Prostate gland (tissue), 2 donors: ENCODE measurements around the gene TAS1R1.

Experiments used
- POLR2A ChIP-seq: fragments of 450-650 bp; IDR thresholded peaks from one replicate; pipeline ENCODE4 v1.6.1; 2016; ENCODE audit warnings: antibody characterized with exemption, mild to moderate bottlenecking
- POLR2AphosphoS5 ChIP-seq: sonication (generic); formaldehyde crosslinking; IDR thresholded peaks from one replicate; pipeline ENCODE4 v1.6.1; 2017; ENCODE audit warnings: antibody characterized with exemption
- TF ChIP-seq, protein P1 (sequence below), 4 experiments: fragments of 200-600 bp in 2 of 4; fragments of 450-650 bp in 2 of 4; sonication (generic) in 2 of 4; IDR thresholded peaks; 1 replicate in 3 of 4; 2 replicates in 1 of 4; pipeline ENCODE4 v1.5.1; 2016 to 2019; ENCODE audit warnings: antibody characterized with exemption in 4 of 4, mild to moderate bottlenecking in 2 of 4, moderate library complexity in 2 of 4

- TF ChIP-seq POLR2A (no peak), POLR2AphosphoS5 (no peak)
- TF ChIP-seq, protein P1, sequence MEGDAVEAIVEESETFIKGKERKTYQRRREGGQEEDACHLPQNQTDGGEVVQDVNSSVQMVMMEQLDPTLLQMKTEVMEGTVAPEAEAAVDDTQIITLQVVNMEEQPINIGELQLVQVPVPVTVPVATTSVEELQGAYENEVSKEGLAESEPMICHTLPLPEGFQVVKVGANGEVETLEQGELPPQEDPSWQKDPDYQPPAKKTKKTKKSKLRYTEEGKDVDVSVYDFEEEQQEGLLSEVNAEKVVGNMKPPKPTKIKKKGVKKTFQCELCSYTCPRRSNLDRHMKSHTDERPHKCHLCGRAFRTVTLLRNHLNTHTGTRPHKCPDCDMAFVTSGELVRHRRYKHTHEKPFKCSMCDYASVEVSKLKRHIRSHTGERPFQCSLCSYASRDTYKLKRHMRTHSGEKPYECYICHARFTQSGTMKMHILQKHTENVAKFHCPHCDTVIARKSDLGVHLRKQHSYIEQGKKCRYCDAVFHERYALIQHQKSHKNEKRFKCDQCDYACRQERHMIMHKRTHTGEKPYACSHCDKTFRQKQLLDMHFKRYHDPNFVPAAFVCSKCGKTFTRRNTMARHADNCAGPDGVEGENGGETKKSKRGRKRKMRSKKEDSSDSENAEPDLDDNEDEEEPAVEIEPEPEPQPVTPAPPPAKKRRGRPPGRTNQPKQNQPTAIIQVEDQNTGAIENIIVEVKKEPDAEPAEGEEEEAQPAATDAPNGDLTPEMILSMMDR (IDR thresholded peaks at IDR 0.05) = no peak
These were observed 66.6 kb downstream of the TAS1R1 start for GRCh38 chr1:6621429-6622391.
